GM21737 (cell line): ENCODE results near the gene RAB43.

ENCODE experiments used
- ATAC-seq: cut with Tn5 transposase; IDR thresholded peaks from one replicate; pipeline ENCODE4 v1.9.1; 2021; ENCODE audit warnings: mild to moderate bottlenecking, moderate library complexity; ENCODE audit not compliant: unreplicated experiment

Gene RAB43

GRCh38 chr3:129039271-129040038 lies 82.1 kb downstream of the RAB43 start:
- no peak for ATAC-seq

GRCh38 chr3:129038121-129038855 lies 83.3 kb downstream of the RAB43 start:
- ATAC-seq, result no peak
